Caki2 (cell line): ENCODE measurements around the gene WRNIP1. TPM values are rescaled to one million over a fixed set of nuclear protein-coding genes. Genes with fewer than 3 reads are reported as not detected.
"Not testable (repeated sequence)": the region's sequence is repeated elsewhere in the genome, so short reads cannot be mapped to it uniquely, and the experiment has no call there.

Experiments
- DNase-seq: peaks from one replicate; pipeline ENCODE4 v3.0.0-alpha.2; 2015; ENCODE audit warnings: low read depth
- in situ Hi-C: cut with HindIII; loops from 2 replicates; pipeline ENCODE4 v1.10.0; 2016; ENCODE audit warnings: low sequenced_read_pairs, low pct_unique_long_range_greater_than_20kb, mixed read lengths
- total RNA-seq: library from RNA; depleted of rRNA; stranded (reverse); fragments of >200 nt; shearing (Covaris generic); gene quantifications from 2 replicates; pipeline ENCODE4 v1.2.3, GENCODE V29; 2014; ENCODE audit warnings: low replicate concordance

WRNIP1 gene
- total RNA-seq, 1 experiment from 2014 or later: 94.7 TPM

- in situ Hi-C loops: no loop called here
These were observed 30.8 kb downstream of the WRNIP1 start for GRCh38 chr6:2795956-2796355.

GRCh38 chr6:2796861-2797260 is 31.7 kb downstream of the WRNIP1 start:
- in situ Hi-C loops: no loop called here

More at GRCh38 chr6:2795956-2796355, 30.8 kb downstream of the WRNIP1 start:
- no peak for DNase-seq

GRCh38 chr6:2797564-2798031 is 32.4 kb downstream of the WRNIP1 start:
- no peak for DNase-seq
- in situ Hi-C loops: no loop called here

More at GRCh38 chr6:2796861-2797260, 31.7 kb downstream of the WRNIP1 start:
- DNase-seq: no peak

GRCh38 chr6:2798586-2799134 is 33.5 kb downstream of the WRNIP1 start:
- no peak for DNase-seq
- in situ Hi-C loops: no loop called here

- in situ Hi-C loops: no loop called here
These were observed 34.8 kb downstream of the WRNIP1 start for GRCh38 chr6:2799936-2800527.

GRCh38 chr6:2800552-2801316 is 35.5 kb downstream of the WRNIP1 start:
- in situ Hi-C loops: no loop called here
- no peak for DNase-seq

More at GRCh38 chr6:2799936-2800527, 34.8 kb downstream of the WRNIP1 start:
- no peak for DNase-seq

- DNase-seq, in situ Hi-C loops: not testable (repeated sequence)
These were observed 36.5 kb downstream of the WRNIP1 start for GRCh38 chr6:2801687-2802086.

GRCh38 chr6:2802521-2803060 is 37.4 kb downstream of the WRNIP1 start:
- in situ Hi-C loops: no loop called here
- DNase-seq: no peak

- in situ Hi-C loops: no loop called here
These were observed 38.7 kb downstream of the WRNIP1 start for GRCh38 chr6:2803731-2804429.

GRCh38 chr6:2804516-2804915 is 39.3 kb downstream of the WRNIP1 start:
- in situ Hi-C loops: no loop called here
- no peak for DNase-seq

More at GRCh38 chr6:2803731-2804429, 38.7 kb downstream of the WRNIP1 start:
- DNase-seq: no peak

- no peak for DNase-seq
- in situ Hi-C loops: no loop called here
These were observed 39.8 kb downstream of the WRNIP1 start for GRCh38 chr6:2805031-2805430.

GRCh38 chr6:2806644-2807043 is 41.5 kb downstream of the WRNIP1 start:
- in situ Hi-C loops: no loop called here
- DNase-seq: no peak

GRCh38 chr6:2807342-2808090 is 42.3 kb downstream of the WRNIP1 start:
- peak; percentile 21 for DNase-seq
- in situ Hi-C loops: no loop called here

GRCh38 chr6:2809015-2809414 is 43.8 kb downstream of the WRNIP1 start:
- in situ Hi-C loops: no loop called here
- no peak for DNase-seq

GRCh38 chr6:2810092-2810671 is 45.0 kb downstream of the WRNIP1 start:
- DNase-seq: no peak
- in situ Hi-C loops: no loop called here

- in situ Hi-C loops: no loop called here
- no peak for DNase-seq
These were observed 47.5 kb downstream of the WRNIP1 start for GRCh38 chr6:2812695-2813094.

GRCh38 chr6:2816158-2816557 is 51.0 kb downstream of the WRNIP1 start:
- in situ Hi-C loops: no loop called here

More at GRCh38 chr6:2816158-2816557, 51.0 kb downstream of the WRNIP1 start:
- peak; percentile 23 for DNase-seq
